ENCODE results near the gene MEF2C. TPM values are rescaled to one million over a fixed set of nuclear protein-coding genes. Genes with fewer than 3 reads are reported as not detected.

MEF2C gene
- total RNA-seq, 1 donor from 2014 or later, result 20.5 TPM

DNA sequence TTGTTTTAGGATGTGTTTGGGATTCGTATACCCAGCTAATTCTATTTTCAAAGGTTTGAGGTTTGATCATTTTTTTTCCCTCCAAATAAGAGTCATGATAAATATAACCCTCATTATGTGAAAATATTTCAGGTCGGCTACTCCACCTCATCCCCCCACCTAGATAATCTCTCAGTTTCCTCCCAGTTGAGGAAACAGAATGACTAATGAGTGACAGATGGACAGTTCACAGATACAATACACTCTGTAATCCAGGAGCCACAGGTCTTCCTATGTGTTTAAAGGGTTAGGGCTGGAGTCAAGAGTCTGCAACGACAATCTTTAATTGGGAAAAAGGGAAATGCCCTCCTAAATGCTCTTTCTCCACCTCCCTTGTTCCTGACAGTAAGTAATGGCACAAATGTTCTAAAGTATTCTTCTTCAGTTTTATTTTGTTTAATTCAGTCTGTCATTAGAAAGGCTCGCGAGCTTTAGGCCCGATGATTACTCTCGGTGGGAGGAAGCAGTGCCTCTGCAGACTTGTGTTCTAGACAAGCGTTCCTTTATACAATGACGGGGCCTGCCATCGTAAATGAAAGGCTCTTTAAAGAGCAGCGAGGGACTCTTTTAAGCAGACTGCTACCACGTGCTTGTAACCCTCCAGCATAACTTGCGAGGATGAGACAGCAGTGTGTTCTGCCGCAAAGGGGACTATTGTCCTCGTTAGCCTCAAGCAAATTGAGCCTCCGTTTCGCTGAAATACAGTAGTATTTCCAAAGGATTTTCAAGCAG, 69.0 kb downstream of the MEF2C start:
- H3K27me3 Mint-ChIP-seq (ENCODE audit: low read depth, unreplicated experiment), result no peaks in the 10 kb centered on the region
- no peak overlapping the region for H3K27ac ChIP-seq (ENCODE audit: low read depth, low read length)
- H4K20me1 ChIP-seq (ENCODE audit: insufficient read depth, low read length), result no peaks in the 10 kb centered on the region
- no peaks in the 10 kb centered on the region for H3K79me2 ChIP-seq (ENCODE audit: insufficient read depth, low read length)
- H3K9me3 Mint-ChIP-seq (ENCODE audit: unreplicated experiment), result no peaks in the 10 kb centered on the region
- H3K4me1 Mint-ChIP-seq (ENCODE audit: low read depth, unreplicated experiment), result no peaks in the 10 kb centered on the region
- DNase-seq (ENCODE audit: low read depth) (no peak), FAIRE-seq (no peak)
- no peak overlapping the region for H3K4me2 ChIP-seq (ENCODE audit: low read length)
- H3K4me1 ChIP-seq (ENCODE audit: insufficient read depth, low read length), result no peaks in the 10 kb centered on the region
- peak overlapping the region; percentile 45 for H2AFZ ChIP-seq (ENCODE audit: low read depth, low read length)
- H3K36me3 ChIP-seq (ENCODE audit: insufficient read depth, low read length), result no peaks in the 10 kb centered on the region
- H3K4me3 ChIP-seq (ENCODE audit: insufficient read depth, low read depth, low read length), result no peak overlapping the region
- H3K9me3 ChIP-seq (ENCODE audit: insufficient read depth, low read depth, low read length), result no peaks in the 10 kb centered on the region
- TF ChIP-seq, protein P1, sequence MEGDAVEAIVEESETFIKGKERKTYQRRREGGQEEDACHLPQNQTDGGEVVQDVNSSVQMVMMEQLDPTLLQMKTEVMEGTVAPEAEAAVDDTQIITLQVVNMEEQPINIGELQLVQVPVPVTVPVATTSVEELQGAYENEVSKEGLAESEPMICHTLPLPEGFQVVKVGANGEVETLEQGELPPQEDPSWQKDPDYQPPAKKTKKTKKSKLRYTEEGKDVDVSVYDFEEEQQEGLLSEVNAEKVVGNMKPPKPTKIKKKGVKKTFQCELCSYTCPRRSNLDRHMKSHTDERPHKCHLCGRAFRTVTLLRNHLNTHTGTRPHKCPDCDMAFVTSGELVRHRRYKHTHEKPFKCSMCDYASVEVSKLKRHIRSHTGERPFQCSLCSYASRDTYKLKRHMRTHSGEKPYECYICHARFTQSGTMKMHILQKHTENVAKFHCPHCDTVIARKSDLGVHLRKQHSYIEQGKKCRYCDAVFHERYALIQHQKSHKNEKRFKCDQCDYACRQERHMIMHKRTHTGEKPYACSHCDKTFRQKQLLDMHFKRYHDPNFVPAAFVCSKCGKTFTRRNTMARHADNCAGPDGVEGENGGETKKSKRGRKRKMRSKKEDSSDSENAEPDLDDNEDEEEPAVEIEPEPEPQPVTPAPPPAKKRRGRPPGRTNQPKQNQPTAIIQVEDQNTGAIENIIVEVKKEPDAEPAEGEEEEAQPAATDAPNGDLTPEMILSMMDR (IDR thresholded peaks at IDR 0.05; ENCODE audit: insufficient read depth, low read depth, low read length), result no peak
- TF ChIP-seq EZH2 (IDR thresholded peaks at IDR 0.05; ENCODE audit: insufficient read depth, low read length), result no peak
- no peak overlapping the region for H3K4me3 Mint-ChIP-seq (ENCODE audit: unreplicated experiment)
- H3K36me3 Mint-ChIP-seq (ENCODE audit: low read depth, unreplicated experiment), result no peaks in the 10 kb centered on the region
- no peaks in the 10 kb centered on the region for H3K27me3 ChIP-seq (ENCODE audit: insufficient read depth, low read length)
- no peak overlapping the region for H3K27ac Mint-ChIP-seq (ENCODE audit: unreplicated experiment)
- no peak overlapping the region for H3K9ac ChIP-seq (ENCODE audit: low read length)

GRCh38 chr5:88813244-88813643, 69.7 kb downstream of the MEF2C start:
- no peak overlapping the region for H3K9ac ChIP-seq (ENCODE audit: low read length)
- FAIRE-seq, result no peak
- H3K4me3 ChIP-seq (ENCODE audit: insufficient read depth, low read depth, low read length), result no peak overlapping the region
- no peaks in the 10 kb centered on the region for H3K27me3 ChIP-seq (ENCODE audit: insufficient read depth, low read length)
- TF ChIP-seq EZH2 (IDR thresholded peaks at IDR 0.05; ENCODE audit: insufficient read depth, low read length), result no peak
- TF ChIP-seq, protein P1 (IDR thresholded peaks at IDR 0.05; ENCODE audit: insufficient read depth, low read depth, low read length), result no peak
- H3K36me3 ChIP-seq (ENCODE audit: insufficient read depth, low read length), result no peaks in the 10 kb centered on the region
- H3K27ac Mint-ChIP-seq (ENCODE audit: unreplicated experiment), result no peak overlapping the region
- H3K4me1 ChIP-seq (ENCODE audit: insufficient read depth, low read length), result no peaks in the 10 kb centered on the region
- no peaks in the 10 kb centered on the region for H3K36me3 Mint-ChIP-seq (ENCODE audit: low read depth, unreplicated experiment)
- H3K9me3 Mint-ChIP-seq (ENCODE audit: unreplicated experiment), result no peaks in the 10 kb centered on the region
- H3K27ac ChIP-seq (ENCODE audit: low read depth, low read length), result no peak overlapping the region
- no peaks in the 10 kb centered on the region for H3K27me3 Mint-ChIP-seq (ENCODE audit: low read depth, unreplicated experiment)
- no peak overlapping the region for H3K4me2 ChIP-seq (ENCODE audit: low read length)
- no peaks in the 10 kb centered on the region for H3K9me3 ChIP-seq (ENCODE audit: insufficient read depth, low read depth, low read length)
- no peak overlapping the region for H3K4me3 Mint-ChIP-seq (ENCODE audit: unreplicated experiment)
- no peak for DNase-seq (ENCODE audit: low read depth)
- no peaks in the 10 kb centered on the region for H4K20me1 ChIP-seq (ENCODE audit: insufficient read depth, low read length)
- no peaks in the 10 kb centered on the region for H3K4me1 Mint-ChIP-seq (ENCODE audit: low read depth, unreplicated experiment)
- no peaks in the 10 kb centered on the region for H3K79me2 ChIP-seq (ENCODE audit: insufficient read depth, low read length)
- H2AFZ ChIP-seq (ENCODE audit: low read depth, low read length), result no peak overlapping the region

DNA sequence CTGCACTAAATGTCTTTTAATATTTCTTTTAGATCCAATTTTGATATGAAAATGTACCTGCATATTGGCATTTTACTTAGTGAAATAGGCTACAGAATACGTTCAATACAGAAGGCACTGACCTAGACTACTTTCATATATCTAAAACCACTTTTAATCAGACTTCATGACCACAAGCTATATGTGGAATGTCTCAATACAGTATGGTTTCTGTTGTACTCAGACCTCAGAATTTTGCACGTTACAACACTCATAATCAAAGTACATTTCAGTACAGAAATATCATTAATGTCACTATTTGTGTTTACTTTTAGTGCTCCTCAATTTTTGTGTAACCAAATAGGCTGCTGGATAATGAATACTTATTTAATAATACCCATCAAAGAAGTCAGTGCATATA, 74.8 kb downstream of the MEF2C start:
- Mint-ChIP-seq H3K4me1 (ENCODE audit: low read depth, unreplicated experiment) (peaks cover 4% of the 10 kb centered on the region), H3K27me3 (ENCODE audit: low read depth, unreplicated experiment) (no peaks in the 10 kb centered on the region), H3K36me3 (ENCODE audit: low read depth, unreplicated experiment) (no peaks in the 10 kb centered on the region), H3K9me3 (ENCODE audit: unreplicated experiment) (no peaks in the 10 kb centered on the region), H3K4me3 (ENCODE audit: unreplicated experiment) (no peak overlapping the region), H3K27ac (ENCODE audit: unreplicated experiment) (no peak overlapping the region)
- H2AFZ ChIP-seq (ENCODE audit: low read depth, low read length), result no peak overlapping the region
- no peaks in the 10 kb centered on the region for H3K9me3 ChIP-seq (ENCODE audit: insufficient read depth, low read depth, low read length)
- H3K4me3 ChIP-seq (ENCODE audit: insufficient read depth, low read depth, low read length), result no peak overlapping the region
- FAIRE-seq, result no peak
- no peaks in the 10 kb centered on the region for H4K20me1 ChIP-seq (ENCODE audit: insufficient read depth, low read length)
- H3K9ac ChIP-seq (ENCODE audit: low read length), result no peak overlapping the region
- H3K4me1 ChIP-seq (ENCODE audit: insufficient read depth, low read length), result no peaks in the 10 kb centered on the region
- TF ChIP-seq EZH2 (IDR thresholded peaks at IDR 0.05; ENCODE audit: insufficient read depth, low read length), result no peak
- TF ChIP-seq, protein P1 (IDR thresholded peaks at IDR 0.05; ENCODE audit: insufficient read depth, low read depth, low read length), result no peak
- H3K27me3 ChIP-seq (ENCODE audit: insufficient read depth, low read length), result no peaks in the 10 kb centered on the region
- DNase-seq (ENCODE audit: low read depth), result no peak
- H3K27ac ChIP-seq (ENCODE audit: low read depth, low read length), result no peak overlapping the region
- no peaks in the 10 kb centered on the region for H3K79me2 ChIP-seq (ENCODE audit: insufficient read depth, low read length)
- H3K4me2 ChIP-seq (ENCODE audit: low read length), result no peak overlapping the region
- no peaks in the 10 kb centered on the region for H3K36me3 ChIP-seq (ENCODE audit: insufficient read depth, low read length)
